Umbilical cord (tissue), 2 donors: ENCODE results near the gene ERFL. TPM values are rescaled to one million over a fixed set of nuclear protein-coding genes. Genes with fewer than 3 reads are reported as not detected.

Experiments used
- DNase-seq: peaks from one replicate; pipeline ENCODE4 v3.0.0-alpha.2; 2015; ENCODE audit warnings: low spot score
- total RNA-seq: library from RNA; depleted of rRNA; stranded (reverse); fragments of >200 nt; gene quantifications from one replicate; pipeline ENCODE4 v1.2.3, GENCODE V29; 2014; ENCODE audit warnings: low replicate concordance; ENCODE audit not compliant: insufficient read depth

The ERFL gene
- total RNA-seq, 1 donor from 2014 or later, result not detected

DNA sequence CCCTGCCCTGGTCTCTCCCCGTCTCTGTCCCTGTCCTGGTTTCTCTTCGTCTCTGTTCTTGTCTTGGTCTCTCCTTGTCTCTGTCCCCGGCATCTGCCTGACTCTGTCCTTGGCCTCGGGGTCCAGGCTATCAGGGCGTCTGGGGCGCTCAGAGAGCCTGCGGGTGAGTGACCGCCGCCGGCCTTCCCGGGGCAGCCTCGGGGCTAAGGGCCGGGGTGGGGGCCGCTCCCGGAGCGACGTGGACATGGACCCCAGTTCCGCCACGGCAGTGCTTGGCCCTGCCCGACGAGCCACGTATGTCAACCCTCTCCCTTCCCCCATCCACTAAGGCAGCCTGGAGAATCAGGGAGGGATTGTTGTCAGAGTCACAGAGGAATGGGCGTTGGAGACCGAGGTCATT lies 30.4 kb downstream of the ERFL start:
- no peak for DNase-seq

DNA sequence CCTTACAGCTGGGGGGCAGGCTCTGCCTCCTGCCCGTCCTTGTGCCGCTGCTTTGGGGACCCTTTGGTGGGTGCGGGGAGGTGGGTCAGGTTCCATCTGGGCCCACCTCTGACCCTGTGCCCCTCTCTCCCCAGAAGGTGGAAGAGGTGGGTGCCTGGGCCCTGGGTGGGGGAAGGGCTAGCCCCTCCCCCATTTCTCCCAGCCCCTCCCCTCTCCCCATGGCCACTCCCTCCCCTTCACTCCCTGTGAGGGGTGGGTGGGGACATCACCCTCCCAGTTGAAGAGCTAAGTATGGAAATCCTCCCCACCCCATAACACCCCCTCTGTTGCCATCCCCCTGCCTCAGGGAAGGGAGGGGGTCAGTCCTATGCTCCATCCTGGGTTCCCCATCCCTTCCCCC lies 31.1 kb downstream of the ERFL start:
- DNase-seq, result no peak

DNA sequence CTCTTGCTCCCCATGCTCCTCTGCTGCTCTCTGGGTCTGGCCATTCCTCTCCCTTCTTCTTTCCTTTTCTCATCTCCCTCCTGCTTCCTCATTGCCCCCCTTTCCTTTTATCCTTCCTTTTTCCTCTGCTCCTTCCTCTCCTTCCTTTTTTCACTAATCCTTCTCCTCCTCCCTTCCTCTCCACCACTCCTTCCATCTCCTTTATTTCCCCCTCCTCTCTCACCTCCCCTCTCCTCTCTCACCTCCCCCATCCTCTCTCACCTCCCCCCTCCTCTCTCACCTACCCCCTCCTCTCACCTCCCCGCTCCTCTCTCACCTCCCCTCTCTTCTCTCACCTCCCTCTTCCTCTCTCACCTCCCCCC lies 31.7 kb downstream of the ERFL start:
- no peak for DNase-seq

DNA sequence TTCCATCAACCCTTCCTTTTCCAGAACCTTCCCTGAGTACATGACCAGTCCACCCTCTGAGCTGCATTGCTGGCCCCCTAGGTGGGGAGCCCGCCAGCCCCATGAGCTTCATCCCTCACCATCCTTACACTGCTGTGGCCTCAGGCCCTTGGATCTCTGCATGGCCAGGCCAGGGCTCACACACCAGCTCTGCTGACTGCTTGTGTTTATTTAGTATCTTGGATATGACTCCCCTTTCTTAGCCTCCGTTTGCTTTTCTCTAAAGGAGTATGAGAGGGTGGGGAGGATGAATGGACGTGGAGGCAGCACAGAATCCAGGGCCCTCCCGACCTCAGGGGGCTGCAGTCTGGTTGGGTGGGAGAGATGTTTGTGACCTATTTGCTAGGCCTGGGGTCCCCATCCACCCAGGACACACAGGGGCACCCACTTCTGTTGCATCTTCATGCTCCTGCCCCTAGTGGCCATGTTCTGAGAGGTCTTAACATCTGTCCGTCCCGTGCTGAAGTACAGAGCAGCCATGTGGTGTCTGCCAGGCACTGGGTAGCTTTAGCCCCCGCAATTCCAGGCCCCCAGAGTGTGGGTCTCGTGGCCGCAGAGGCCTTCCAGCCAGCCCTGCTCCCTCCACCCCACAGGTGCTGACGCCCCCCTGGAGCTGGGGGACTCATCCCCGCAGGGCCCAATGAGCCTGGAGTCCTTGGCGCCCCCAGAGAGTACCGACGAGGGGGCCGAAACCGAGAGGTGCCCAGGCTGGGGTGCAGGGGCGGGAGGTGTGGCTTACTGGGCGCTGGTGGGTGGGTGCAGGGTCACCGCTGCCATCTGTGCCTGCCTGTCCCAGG lies 32.3 kb downstream of the ERFL start:
- DNase-seq, result no peak

DNA sequence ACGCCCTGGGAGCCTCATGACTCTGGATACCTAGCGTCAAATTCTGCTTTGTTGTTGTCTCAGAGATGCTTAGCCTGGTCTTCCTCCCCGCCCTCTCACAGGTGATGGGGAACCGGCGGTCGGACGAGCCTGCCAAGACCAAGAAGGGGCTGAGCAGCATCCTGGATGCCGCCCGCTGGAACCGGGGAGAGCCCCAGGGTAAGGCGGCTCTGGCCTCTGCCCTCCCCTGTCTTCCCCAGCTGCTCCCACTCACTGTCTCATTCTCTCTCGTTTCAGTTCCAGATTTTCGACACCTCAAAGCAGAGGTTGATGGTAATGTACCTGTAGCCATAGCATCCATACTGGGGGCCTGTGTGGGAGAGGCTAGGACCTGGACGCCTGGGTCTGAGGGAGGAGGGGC lies 33.9 kb downstream of the ERFL start:
- no peak for DNase-seq

DNA sequence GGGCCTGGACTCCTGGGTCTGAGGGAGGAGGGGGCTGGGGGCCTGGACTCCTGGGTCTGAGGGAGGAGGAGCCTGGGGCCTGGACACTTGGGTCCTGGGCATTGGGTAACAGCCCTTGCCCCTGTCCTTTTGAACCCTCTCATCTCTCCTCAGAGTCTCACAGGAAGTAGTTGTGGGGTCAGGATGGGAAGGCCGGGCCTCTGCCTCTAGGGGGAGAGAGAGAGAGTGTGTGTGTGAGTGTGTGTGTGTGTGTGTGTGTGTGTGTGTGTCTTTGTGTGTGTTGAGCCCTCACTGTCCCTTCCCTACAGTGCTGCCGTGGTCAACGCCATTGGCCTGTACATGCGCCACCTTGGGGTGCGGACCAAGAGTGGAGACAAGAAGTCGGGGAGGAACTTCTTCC lies 34.4 kb downstream of the ERFL start:
- DNase-seq, result no peak

DNA sequence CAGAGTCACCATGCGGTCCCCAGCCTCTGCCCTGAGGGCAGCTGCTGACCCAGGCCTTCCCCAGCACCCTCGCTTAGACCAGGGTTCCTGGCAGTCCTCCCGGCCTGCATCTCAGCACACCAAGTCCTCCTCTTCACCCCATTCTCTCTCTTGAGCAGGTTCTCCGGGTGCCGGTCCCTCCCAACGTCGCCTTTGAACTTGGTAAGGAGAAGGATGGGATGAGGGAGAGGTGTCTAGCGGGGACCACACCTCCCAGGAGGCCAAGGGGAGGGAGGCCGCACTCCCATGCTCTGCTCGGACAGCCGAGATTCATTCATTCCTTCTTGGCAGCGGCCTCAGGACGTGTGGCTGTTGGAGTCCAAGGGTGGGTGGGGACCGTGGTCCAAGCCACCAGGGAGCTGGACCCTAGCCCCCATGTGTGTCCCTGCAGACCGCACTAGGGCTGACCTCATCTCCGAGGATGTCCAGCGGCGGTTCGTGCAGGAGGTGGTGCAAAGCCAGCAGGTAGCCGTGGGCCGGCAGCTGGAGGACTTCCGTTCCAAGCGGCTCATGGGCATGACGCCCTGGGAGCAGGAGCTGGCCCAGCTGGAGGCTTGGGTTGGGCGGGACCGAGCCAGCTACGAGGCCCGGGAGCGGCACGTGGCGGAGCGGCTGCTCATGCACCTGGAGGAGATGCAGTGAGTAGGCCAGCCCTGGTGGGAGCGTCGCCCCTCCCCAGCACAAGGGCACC lies 35.9 kb downstream of the ERFL start:
- DNase-seq, result no peak

DNA sequence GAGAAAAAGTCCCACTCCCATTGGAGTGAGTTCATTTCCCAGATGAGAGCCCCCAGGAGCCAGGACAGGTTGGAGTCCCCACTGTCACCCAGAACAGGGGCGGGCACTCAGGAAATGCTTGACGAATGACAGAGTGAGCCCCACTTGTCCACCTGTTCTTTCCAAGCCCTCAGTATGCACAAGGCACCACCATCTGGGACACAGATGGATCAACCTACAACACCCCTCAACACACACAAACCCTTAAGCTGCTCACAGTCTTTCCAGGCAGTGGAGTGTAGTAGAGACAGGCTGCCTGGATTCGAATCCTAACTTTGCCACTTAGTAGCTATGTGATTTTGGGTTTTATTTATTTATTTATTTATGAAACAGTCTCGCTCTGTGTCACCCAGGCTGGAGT lies 37.3 kb downstream of the ERFL start:
- no peak for DNase-seq

DNA sequence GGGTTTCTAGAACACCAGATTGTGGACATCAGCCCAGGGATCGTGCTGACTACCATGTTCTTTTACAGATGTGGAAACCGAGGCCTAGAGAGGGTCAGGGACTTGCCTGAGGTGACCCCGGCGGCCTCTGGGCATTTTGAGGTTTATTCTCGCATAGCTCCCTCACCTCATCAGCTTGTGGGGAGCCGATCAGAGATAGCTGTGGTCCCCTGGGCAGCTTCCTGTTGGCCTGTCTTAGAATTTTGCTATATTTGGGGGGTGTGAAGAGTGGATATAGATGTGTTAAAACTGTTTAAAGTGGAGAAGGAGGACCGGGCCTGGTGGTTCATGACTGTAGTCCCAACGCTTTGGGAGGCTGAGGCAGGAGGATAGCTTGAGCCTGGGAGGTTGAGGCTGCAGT lies 38.4 kb downstream of the ERFL start:
- no peak for DNase-seq

DNA sequence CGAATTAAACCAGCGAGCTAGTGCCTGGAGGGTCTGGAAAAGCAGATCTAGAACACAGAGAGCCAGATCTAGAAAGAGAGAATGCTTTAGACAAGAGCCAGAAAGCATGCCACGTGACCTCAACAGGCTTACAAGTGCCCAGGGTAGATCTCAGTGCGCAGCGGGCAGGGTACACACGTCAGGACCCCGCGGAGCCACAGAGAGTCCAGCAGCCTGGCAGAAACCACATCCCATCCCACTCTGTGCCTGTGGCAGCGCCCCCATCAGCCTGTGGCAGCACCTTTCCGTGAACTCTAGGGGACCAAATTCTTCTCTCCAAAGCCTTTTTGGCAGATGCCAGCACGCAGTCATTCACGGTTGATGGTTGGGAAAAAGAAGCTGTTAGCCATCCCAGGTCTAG lies 39.3 kb downstream of the ERFL start:
- DNase-seq, result no peak

DNA sequence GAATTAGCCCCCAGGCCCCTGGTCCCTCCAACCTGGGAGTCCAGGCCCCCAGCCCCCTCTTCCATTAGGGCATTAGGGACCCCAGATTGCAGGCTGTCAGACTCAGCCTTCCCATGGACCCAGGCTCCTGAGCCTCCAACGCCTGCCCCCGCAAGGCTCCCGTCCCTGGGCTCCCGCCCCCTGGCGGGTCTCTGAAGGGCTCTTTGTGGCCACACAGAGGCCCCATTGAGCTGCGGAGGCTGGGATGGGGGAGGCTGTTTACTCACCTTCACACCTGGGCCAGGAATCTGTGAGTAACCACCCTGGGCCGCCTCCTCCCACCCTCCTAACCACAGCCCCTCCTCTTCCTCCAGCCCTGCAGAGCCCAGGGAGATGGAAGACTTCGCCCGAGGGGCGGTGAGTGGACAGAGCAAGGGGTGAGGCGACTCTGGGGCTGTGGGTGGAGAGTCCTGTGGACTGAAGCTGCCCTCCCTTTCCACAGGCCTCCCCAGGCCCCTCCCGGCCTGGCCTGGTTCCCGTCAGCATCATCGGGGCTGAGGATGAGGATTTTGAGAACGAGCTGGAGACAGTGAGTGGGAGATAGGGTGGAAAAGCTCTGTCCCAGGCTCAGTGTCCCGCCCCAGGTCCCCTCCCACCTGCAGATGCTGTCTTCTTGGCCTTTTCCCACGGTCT lies 40.4 kb downstream of the ERFL start:
- peak; percentile 57 for DNase-seq

DNA sequence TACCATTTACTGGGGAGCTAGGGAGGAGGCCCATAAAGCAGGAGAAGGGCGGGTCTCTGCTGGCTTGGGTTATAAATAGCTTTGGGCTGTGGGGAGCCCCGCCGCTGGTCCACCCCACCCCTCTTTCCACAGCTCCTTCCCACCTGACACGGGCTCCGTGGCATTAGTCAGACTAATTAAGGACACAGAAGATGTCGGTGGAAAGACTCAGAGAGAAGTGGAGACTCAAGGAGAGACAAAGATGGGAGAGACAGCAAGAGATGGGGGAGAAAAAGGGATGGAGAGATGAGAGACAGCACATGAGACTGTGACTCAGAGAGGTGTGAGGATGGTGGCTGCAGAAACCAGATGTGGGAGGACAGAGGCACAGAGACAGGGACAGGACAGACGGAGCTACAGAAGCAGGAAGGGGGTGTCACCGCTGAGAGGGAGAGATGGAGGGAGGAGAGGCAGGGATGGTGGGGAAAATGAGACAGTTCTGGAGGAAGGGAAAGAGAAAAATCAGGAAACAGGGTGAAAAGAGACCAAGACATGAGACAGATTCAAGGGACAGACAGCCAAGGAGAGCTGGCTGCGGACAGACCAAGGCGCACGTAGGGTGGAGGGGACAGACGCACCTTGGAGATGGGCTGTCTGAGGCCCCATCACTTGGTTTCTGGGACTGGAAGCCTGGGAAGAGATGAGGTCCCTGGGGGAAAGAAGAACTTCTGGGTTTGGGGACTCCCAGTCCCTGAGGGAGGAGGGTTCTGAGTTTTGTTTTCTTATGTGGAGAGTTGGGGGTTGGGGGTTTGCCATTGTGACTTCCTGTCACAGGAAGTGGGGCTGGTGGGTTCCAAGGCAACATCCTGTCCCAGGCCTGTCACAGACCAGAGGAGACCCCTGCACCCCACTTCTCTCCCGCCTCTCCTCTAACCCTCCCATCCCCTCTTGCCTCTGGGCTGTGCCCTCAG lies 41.2 kb downstream of the ERFL start:
- no peak for DNase-seq

DNA sequence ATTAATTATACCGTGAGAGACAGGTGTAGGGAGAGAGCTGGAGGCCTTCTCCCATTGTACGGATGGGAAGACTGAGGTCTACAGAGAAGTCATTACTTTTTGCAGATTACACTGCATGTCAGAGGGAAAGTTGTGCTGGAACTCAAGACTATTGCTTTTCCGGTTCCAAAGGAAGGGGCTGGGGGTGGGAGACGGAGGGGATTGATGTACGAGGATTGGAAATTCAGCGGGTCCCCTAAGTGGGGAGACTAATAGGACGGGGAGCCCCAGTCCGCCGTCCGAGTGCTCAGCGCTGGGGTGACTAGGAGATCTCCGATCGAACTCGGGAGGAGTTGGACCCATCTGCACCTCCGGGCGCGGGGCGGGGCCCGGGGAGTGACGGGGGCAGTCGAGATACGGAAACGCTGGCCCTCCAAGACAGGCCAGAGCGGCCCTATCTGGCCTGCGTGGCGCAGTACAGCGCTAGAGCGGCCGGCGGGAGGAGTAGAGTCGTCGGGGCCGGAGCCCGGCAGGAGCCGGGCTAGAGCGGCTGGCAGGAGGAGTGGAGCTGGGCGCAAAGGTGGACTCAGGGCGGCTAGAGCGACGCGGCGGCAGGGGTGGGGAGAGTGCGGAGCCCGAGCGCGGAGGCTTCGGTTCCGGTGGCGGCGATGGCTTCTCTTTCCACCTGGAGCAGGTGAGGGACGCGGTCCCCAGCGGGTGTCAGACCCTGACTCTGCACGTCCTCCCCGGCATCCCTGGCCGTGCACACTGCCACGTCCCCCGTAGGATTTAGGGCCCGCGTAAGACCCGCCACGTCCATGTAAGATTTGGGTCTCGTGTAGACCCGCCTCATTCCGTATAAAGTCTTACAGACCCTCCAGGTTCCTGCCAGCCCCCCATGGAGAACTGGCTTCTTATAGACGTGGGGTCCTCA lies 44.2 kb downstream of the ERFL start:
- peak; percentile 98 for DNase-seq

DNA sequence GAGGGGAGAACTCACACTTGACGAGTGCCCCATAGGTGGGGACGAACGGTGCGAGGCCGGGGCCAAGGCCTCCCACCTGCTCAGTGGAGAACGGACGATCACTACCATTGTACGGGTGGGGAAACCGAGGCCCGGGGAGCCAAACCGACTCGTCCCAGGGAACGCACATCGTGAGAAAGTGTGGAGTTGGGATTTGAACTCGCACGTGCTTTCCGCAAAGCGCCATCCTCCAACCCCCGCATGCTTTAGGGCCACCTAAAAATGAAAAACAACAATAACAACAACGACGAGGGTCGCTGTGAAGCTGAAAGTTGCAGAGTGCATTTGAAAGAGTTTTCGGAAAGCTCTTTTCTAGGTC lies 44.8 kb downstream of the ERFL start:
- no peak for DNase-seq

DNA sequence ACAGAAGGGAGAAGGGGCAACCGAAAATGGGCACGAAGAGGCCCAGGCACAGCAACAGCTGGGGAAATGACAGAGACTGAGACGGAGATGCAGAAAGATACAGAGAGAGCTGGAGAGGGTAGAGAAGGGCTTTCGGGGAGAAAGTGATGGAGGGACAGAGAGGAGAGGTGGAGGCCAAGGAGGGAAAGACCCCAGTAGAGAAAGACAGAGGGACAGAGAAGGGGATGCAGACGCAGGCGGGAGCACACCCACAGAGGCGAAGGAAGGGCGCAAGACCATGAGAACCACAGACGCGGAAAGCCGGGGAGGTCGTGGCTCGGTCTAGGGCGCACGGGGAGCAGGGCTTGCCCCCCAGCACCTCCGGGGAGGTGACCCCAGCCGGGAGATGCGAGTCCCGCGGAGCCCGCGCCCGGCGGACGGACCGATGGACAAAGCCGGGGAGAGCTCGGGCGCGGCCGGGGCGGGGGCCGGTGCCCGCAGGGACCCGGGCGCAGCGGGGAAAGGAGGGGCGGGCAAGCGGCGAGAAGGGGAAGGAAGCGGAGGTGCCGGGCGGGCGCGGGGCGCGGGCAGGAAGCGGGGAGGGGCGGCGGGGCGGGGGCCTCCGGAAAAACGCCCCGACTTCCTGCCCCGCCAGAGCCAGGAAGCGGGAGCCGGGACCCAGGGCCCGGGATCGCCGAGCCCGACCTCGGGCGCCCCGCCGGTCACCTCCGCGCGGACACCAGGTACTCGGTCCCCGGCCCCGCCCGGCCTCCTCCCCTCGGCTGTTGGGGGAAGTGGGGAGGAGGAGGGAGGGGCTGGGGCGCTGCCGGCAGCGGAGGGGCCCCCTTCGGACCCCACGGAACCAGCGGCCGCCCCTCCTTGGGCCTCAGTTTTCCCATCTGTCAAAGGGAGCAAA lies 45.4 kb downstream of the ERFL start, which contains the start of gene ARHGEF1:
TSS of gene ARHGEF1 (plus strand) at position 617 of the 895 bp plus-strand sequence. CDS start 4,899 bp downstream, outside the sequence.
- peak; percentile 33 for DNase-seq

DNA sequence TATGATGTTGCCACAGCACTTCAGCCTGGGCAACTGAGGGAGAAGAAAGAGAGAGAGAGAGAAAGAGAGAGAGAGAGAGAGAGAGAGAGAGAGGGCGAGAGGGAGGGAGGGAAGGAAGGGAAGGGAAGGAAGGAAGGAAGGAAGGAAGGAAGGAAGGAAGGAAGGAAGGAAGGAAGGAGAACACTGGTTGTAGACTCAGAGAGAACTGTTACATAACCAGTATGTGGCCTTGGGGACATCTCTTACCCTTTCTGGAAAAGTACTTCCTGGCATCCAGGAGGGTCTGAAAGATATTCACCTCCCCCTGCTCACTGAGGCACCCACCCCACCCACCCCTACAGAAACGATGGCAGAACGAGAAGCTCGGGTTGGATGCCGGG lies 47.9 kb downstream of the ERFL start:
- DNase-seq, result no peak

DNA sequence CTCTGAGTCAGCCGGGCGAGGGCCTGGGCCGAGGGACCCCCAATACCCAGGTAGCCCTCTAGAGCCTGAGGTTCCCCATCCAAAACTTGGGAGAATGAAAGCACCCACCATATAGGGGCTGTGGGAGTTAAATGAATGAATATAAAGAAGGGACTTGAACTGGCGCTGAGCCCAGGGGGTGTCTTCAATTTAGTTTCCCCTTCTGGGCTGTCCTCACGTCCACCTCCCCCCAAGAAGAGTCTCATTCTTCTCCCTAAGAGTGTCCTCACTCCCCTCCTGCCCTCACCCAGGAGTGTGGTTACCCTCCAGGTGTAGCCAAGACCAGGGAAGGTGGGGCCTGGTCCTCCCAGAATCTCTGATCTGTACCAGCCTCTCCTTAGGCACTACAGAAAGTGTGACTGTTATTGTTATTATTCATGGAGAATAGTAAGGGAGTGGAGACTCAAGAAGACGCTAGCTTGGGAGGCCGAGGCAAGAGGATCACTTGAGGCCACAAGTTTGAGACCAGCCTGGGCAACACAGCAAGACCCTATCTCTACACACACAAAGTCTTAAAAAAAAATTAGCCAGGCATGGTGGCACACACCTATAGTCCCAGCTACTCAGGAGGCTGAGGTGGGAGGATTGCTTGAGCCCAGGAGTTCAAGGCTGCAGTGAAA lies 48.5 kb downstream of the ERFL start:
- no peak for DNase-seq

DNA sequence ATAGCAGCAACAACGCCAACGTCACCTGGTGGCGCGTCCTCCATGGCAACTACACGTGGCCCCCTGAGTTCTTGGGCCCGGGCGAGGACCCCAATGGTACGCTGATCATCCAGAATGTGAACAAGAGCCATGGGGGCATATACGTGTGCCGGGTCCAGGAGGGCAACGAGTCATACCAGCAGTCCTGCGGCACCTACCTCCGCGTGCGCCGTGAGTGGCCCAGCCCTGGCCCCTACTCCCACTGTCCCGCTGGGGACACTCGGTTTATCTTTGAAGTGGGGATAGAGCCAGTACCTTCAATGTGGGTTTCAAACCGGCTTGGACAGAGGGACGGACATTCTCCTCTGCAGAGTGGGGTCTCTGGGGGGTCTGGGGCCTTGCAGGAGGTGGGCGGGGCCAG lies 49.2 kb downstream of the ERFL start:
- DNase-seq, result no peak
